Keratinocyte (primary cell): ENCODE results near the gene PAN3.

ENCODE experiments used
- EZH2 ChIP-seq: IDR thresholded peaks from one replicate; pipeline ENCODE4 v1.6.1; 2012; ENCODE audit warnings: inconsistent platforms, mild to moderate bottlenecking, low read length, moderate library complexity
- TF ChIP-seq, protein P1 (sequence below), 3 experiments: IDR thresholded peaks in 1 of 3; conservative IDR thresholded peaks in 1 of 3; optimal IDR thresholded peaks in 1 of 3; 2 replicates in 2 of 3; 3 replicates in 1 of 3; pipeline versions ENCODE3 to v1.5.1; 2011; ENCODE audit warnings: low read length in 3 of 3, mild to moderate bottlenecking in 3 of 3, moderate library complexity in 2 of 3, control low read depth in 1 of 3, inconsistent platforms in 1 of 3; ENCODE audit not compliant: insufficient read depth in 2 of 3; ENCODE audit errors: extremely low read depth in 1 of 3

- TF ChIP-seq EZH2, result no peak
- TF ChIP-seq, protein P1, sequence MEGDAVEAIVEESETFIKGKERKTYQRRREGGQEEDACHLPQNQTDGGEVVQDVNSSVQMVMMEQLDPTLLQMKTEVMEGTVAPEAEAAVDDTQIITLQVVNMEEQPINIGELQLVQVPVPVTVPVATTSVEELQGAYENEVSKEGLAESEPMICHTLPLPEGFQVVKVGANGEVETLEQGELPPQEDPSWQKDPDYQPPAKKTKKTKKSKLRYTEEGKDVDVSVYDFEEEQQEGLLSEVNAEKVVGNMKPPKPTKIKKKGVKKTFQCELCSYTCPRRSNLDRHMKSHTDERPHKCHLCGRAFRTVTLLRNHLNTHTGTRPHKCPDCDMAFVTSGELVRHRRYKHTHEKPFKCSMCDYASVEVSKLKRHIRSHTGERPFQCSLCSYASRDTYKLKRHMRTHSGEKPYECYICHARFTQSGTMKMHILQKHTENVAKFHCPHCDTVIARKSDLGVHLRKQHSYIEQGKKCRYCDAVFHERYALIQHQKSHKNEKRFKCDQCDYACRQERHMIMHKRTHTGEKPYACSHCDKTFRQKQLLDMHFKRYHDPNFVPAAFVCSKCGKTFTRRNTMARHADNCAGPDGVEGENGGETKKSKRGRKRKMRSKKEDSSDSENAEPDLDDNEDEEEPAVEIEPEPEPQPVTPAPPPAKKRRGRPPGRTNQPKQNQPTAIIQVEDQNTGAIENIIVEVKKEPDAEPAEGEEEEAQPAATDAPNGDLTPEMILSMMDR (optimal IDR thresholded peaks at IDR 0.05 in 1 of 3, IDR thresholded peaks at IDR 0.05 in 1 of 3, conservative IDR thresholded peaks at IDR 0.05 in 1 of 3; ENCODE audit: extremely low read depth in 1 of 3, insufficient read depth in 2 of 3, low read length in 3 of 3), result no peak
Observed at GRCh38 chr13:28099396-28100149, 38.8 kb upstream of the PAN3 start.
